ENCODE measurements around the gene TMC5.

Gene TMC5

DNA sequence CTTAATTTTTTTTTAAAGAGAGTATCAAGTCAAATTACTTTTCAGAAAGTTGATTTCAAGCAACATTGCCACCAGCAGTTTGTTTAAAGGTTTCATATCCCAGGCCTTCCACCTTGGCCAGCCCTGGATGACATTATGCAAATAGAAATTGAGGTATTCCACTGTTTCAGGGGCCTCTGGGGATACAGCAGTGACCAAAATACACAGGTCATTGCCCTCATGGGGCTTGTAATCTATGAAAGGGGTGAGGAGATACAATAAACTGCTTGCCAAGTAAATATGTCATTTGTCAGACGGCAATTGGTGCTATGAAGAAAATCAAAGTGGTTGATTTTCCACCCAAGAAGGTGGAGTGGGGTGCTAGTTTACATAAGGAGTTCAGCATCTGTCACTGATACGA, 37.8 kb upstream of the TMC5 start:
- TF ChIP-seq, protein P1, sequence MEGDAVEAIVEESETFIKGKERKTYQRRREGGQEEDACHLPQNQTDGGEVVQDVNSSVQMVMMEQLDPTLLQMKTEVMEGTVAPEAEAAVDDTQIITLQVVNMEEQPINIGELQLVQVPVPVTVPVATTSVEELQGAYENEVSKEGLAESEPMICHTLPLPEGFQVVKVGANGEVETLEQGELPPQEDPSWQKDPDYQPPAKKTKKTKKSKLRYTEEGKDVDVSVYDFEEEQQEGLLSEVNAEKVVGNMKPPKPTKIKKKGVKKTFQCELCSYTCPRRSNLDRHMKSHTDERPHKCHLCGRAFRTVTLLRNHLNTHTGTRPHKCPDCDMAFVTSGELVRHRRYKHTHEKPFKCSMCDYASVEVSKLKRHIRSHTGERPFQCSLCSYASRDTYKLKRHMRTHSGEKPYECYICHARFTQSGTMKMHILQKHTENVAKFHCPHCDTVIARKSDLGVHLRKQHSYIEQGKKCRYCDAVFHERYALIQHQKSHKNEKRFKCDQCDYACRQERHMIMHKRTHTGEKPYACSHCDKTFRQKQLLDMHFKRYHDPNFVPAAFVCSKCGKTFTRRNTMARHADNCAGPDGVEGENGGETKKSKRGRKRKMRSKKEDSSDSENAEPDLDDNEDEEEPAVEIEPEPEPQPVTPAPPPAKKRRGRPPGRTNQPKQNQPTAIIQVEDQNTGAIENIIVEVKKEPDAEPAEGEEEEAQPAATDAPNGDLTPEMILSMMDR (IDR thresholded peaks at IDR 0.05; ENCODE audit: extremely low read depth, insufficient read depth, missing control alignments), result no peak
- in situ Hi-C loops (cut with MboI; ENCODE audit: low pct_unique_long_range_greater_than_20kb, low sequenced_read_pairs, unreplicated experiment), result loop anchor here (10.0 kb wide), 1 partner anchor 205 kb away; no protein-coding TSS in a partner anchor
- DNase-seq (ENCODE audit: low spot score), result no peak

DNA sequence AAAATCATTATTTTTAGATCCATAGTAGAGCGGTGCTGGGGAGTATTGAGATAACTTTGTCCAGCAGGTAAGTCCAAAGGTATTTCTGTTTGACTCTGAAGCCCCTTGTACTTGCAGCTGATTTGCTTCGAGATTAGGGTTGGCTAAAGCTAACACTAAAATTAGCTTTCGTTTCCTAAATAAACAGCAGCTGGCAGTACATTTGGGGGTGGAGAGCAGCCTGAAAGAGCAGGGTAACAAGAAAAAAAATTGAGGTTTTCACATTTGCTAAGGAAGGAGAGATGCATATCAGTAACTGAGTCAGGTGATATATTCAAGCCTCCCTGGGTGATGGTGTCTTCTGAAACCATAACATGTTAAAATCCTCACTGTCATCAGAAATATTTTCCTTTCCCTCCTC, 37.4 kb upstream of the TMC5 start:
- in situ Hi-C loops (cut with MboI; ENCODE audit: low pct_unique_long_range_greater_than_20kb, low sequenced_read_pairs, unreplicated experiment), result no loop called here
- TF ChIP-seq, protein P1 (IDR thresholded peaks at IDR 0.05; ENCODE audit: extremely low read depth, insufficient read depth, missing control alignments), result no peak
- no peak for DNase-seq (ENCODE audit: low spot score)

DNA sequence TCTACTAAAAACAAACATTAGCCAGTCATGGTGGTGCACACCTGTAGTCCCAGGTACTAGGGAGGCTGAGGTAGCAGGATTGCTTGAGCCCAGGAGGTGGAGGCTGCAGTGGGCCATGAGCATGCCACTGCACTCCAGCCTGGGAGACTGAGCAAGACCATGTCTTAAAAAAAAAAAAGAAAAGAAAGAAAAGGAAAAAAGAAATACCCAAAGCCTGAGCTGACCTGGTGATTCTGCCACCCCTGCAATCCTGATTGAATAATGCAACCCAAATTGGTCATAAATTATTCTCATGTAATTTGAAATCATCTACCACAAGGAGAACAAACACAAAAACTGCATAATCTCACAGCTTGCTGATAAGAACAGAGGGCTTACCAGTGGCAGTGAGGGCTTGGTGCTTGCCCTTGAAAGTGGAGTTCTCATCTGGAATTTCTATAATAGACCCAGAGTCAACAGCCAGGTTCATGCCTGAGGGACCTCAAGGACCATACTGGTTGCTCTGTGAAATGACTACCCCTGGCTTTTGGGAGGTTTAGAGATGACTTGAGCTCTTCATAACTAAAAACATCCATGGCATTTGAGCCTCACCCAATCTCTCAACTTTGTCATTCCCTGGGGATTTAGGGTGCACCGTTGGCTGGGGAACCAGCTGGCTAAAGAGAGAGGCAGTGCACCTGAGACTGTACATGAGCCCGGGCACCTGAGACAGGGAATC, 35.4 kb upstream of the TMC5 start:
- no peak for DNase-seq (ENCODE audit: low spot score)
- in situ Hi-C loops (cut with MboI; ENCODE audit: low pct_unique_long_range_greater_than_20kb, low sequenced_read_pairs, unreplicated experiment), result no loop called here
- TF ChIP-seq, protein P1 (IDR thresholded peaks at IDR 0.05; ENCODE audit: extremely low read depth, insufficient read depth, missing control alignments), result no peak

DNA sequence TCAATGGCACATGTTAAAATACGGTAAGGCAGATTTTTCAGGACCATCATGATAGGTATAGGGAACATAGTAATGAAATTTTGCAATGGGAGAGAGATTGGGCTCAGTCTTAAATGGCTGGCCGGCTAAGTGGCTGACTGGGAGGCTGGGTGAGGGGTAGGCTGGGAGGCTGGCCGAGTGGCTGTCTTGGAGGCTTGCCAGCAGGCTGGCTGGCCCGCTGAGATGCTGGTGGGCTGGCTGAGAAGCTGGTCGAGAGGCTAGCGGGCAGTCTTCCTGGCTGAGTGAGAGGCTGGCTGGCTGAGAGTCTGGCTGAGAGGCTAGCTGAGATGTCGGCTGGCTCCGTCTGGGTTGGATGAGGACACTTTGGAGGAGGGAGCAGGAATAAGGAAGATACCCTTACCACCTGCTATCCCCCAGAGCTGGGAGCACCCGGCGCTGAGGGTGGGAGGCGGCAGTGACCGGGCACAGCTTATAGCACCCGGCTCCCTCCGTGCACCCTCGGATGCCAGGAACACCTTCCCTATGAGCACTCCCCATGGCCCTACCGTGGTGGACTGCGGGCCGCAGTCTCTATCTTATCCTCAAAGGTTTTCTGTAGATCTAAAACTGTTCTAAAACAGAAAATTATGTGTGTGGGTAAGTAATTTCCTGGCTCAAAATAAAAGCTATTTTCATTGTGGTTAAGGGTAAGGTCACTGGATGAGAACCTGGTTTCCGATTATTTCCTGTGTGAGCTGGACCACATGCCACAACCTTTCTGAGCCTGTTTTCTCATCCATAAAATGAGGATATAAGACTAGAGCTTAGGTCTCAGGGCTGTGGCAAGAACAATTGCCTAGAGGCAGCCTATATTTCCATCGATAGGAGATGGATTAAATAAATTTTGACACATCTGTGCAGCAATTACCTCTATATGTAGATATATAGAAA, 34.5 kb upstream of the TMC5 start:
- no peak for DNase-seq (ENCODE audit: low spot score)
- in situ Hi-C loops (cut with MboI; ENCODE audit: low pct_unique_long_range_greater_than_20kb, low sequenced_read_pairs, unreplicated experiment), result no loop called here
- TF ChIP-seq, protein P1 (IDR thresholded peaks at IDR 0.05; ENCODE audit: extremely low read depth, insufficient read depth, missing control alignments), result no peak

DNA sequence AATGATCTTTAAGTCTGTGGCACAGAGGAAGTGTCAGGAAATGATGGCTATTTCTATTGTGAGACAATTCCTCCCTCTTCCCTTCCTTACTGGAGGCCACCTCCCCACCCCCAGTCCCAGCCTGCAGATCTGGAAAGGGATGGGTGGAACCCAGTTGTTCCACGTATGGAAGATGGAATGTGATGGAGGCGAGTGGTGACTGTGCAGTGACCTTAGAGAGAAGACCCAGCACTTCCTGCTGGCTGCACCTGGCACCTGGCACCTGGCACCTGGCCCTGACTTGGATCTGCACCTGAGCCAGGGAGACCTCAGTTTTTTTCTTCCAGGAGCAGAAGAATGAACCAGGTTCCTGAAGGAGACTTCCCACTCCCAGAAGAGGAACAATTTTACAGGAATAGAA, 33.0 kb upstream of the TMC5 start:
- in situ Hi-C loops (cut with MboI; ENCODE audit: low pct_unique_long_range_greater_than_20kb, low sequenced_read_pairs, unreplicated experiment), result no loop called here
- DNase-seq (ENCODE audit: low spot score), result no peak
- TF ChIP-seq, protein P1 (IDR thresholded peaks at IDR 0.05; ENCODE audit: extremely low read depth, insufficient read depth, missing control alignments), result no peak

DNA sequence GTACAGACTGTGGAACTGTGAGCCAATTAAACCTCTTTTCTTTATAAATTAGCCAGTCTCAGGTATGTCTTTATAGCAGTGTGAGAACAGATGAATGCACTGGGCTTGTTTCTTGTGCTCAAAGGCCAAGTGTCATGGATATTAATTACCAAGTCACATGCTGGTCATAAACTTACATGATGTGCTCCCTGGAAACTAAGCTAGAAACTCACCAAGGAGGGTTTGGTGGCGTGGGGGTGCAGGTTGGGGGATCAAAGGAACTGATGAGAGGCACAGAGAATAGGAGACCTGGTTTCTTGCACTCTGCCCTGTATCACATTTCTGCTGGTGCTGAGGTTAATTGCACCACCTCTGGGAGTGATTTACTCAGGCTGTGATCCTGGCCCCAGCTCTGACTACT, 31.2 kb upstream of the TMC5 start:
- DNase-seq (ENCODE audit: low spot score), result no peak
- TF ChIP-seq, protein P1 (IDR thresholded peaks at IDR 0.05; ENCODE audit: extremely low read depth, insufficient read depth, missing control alignments), result no peak
- in situ Hi-C loops (cut with MboI; ENCODE audit: low pct_unique_long_range_greater_than_20kb, low sequenced_read_pairs, unreplicated experiment), result no loop called here

Measured in GM13977 (cell line).